H1 (cell line): ENCODE data around the gene ATP6V1B1. TPM values are rescaled to one million over a fixed set of nuclear protein-coding genes. Genes with fewer than 3 reads are reported as not detected.

Experiments used
- BRCA1 ChIP-seq: IDR thresholded peaks from 2 replicates; pipeline ENCODE4 v1.6.1; 2012; ENCODE audit warnings: low read depth, low read length, improper control_type of control experiment
- HDAC2 ChIP-seq, 2 experiments: fragments of 300-600 bp in 1 of 2; sonication (generic) in 1 of 2; IDR thresholded peaks; 2 replicates each; pipeline ENCODE4 v1.6.1; 2011 to 2012; ENCODE audit warnings: low read depth in 2 of 2, low read length in 2 of 2, mild to moderate bottlenecking in 2 of 2, moderate library complexity in 2 of 2, borderline replicate concordance in 1 of 2, inconsistent platforms in 1 of 2
- NANOG ChIP-seq: IDR thresholded peaks from 2 replicates; pipeline ENCODE4 v1.6.1; 2011; ENCODE audit warnings: low read length, low read depth, mild to moderate bottlenecking, inconsistent platforms; ENCODE audit not compliant: insufficient read depth, poor library complexity, severe bottlenecking
- RBBP5 ChIP-seq: IDR thresholded peaks from 2 replicates; pipeline ENCODE4 v1.7.1; 2012; ENCODE audit warnings: low read depth, mild to moderate bottlenecking, inconsistent platforms, low read length, moderate library complexity, borderline replicate concordance
- TCF12 ChIP-seq: IDR thresholded peaks from 2 replicates; pipeline ENCODE4 v1.6.1; 2011; ENCODE audit warnings: low read depth, mild to moderate bottlenecking, low read length
- ZNF274 ChIP-seq: IDR thresholded peaks from 2 replicates; pipeline ENCODE4 v1.7.0; 2012; ENCODE audit warnings: low read length, borderline replicate concordance; ENCODE audit errors: extremely low read depth
- polyA plus RNA-seq, 7 experiments: library from polyadenylated mRNA; depleted of rRNA in 3 of 7; stranded (reverse) in 5 of 7; unstranded in 2 of 7; fragments of >200 nt in 5 of 7; fragments of 200-250 nt in 2 of 7; gene quantifications; 1 replicate in 5 of 7; 2 replicates in 1 of 7; 4 replicates in 1 of 7; pipeline versions ENCODE4 v1.2.1 to v1.2.3, GENCODE V29; 2011 to 2013; ENCODE audit warnings: missing spikeins in 2 of 7, mixed read lengths in 2 of 7
- total RNA-seq: library from RNA; stranded (reverse); fragmentation: NEBNext Ultra II Directional; extraction: Animal tissue kit (Norgen Biotek cat#: 25700); gene quantifications from 2 replicates; pipeline ENCODE4 v1.2.1, GENCODE V29; 2021

ATP6V1B1 gene
- total and polyA plus RNA-seq, 2 of the 8 experiments (the other 6 are each of a cell fraction or from before 2014, with no cell fraction given) = not detected

GRCh38 chr2:70964596-70965386, 29.1 kb downstream of the ATP6V1B1 start (continued):
- peak; percentile 70 for TF ChIP-seq RBBP5
- peak; percentile 11 to 65; a peak in 2 of 4 replicates for TF ChIP-seq HDAC2 (IDR thresholded peaks at IDR 0.05; ENCODE audit: borderline replicate concordance in 1 of 2, low read depth in 2 of 2, low read length in 2 of 2)
- no peak for TF ChIP-seq TCF12
- no peak for TF ChIP-seq BRCA1
- TF ChIP-seq ZNF274 = no peak
- TF ChIP-seq NANOG = no peak
